ENCODE results near the gene FLNB. TPM values are rescaled to one million over a fixed set of nuclear protein-coding genes. Genes with fewer than 3 reads are reported as not detected.

FLNB gene
- total RNA-seq, 1 donor from 2014 or later: 75.4 TPM

DNA sequence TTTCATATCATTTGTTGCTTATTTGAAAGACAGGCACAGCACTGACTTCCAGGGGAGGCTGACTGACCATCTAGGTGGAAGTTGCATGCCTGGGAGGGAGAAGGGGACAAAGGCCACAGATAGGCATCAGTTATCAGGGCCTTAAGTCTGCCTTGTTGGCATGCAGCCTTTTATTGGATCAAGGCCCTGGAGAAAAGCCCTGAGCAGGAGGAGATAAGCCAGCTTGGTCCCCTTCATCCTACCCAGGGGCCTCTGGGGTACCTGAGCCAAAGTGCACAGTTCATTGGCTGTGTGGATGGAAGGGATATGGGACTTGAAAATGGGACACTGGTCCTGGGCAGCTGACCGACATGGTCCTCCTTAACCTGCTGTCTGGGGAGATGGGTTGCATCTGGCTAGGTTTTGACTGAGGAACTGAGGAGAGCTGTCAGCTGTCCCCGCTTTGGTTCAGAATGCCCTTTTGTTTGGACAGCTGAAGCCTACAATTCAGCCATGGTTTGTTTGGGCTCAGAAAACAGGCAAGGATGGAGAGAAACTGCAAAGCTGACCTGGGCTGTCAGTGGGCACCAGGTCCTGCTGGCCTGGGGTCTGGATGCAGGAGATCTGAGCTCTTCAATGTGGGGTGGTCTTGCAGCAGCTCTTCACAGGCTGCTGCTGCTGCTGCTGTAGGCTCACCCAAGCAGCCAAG, 60.0 kb downstream of the FLNB start:
- H3K9me3 Mint-ChIP-seq (ENCODE audit: unreplicated experiment): no peaks in the 10 kb centered on the region
- H3K4me3 Mint-ChIP-seq (ENCODE audit: unreplicated experiment): no peak overlapping the region
- H3K27me3 Mint-ChIP-seq (ENCODE audit: unreplicated experiment): peaks cover 2% of the 10 kb centered on the region
- no peak for TF ChIP-seq CTCF (IDR thresholded peaks at IDR 0.05; ENCODE audit: partially characterized antibody, unreplicated experiment)
- no peak for DNase-seq
- peaks cover 4% of the 10 kb centered on the region for H3K4me1 Mint-ChIP-seq (ENCODE audit: low read depth, unreplicated experiment)
- no peaks in the 10 kb centered on the region for H3K36me3 Mint-ChIP-seq (ENCODE audit: unreplicated experiment)
- H3K27ac Mint-ChIP-seq (ENCODE audit: unreplicated experiment): no peak overlapping the region

DNA sequence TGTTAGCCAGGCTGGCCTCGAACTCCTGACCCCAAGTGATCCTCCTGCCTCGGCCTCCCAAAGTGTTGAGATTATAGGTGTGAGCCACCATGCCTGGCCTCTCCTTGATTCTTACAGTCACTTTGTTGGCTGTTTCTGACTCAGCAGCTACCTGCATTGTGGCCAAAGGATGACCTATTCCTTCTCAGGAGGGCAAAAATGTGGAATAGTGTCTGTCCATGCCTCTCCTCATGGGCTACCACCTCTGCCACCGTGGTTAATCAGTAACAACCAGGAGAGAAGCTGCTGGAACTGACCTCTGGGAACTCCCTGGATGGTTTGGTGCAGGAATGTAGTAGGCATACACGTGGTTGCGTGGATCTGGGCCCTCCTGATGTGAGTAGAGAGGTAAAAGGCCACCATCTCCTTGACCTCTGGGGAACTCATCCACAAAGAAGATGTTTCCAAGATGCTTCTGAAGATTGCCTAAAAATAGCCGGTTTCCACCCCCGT, 63.3 kb downstream of the FLNB start:
- H3K9me3 Mint-ChIP-seq (ENCODE audit: unreplicated experiment): no peaks in the 10 kb centered on the region
- H3K27ac Mint-ChIP-seq (ENCODE audit: unreplicated experiment): no peak overlapping the region
- no peak for DNase-seq
- H3K4me1 Mint-ChIP-seq (ENCODE audit: low read depth, unreplicated experiment): peaks cover 4% of the 10 kb centered on the region
- TF ChIP-seq CTCF (IDR thresholded peaks at IDR 0.05; ENCODE audit: partially characterized antibody, unreplicated experiment): no peak
- no peak overlapping the region for H3K4me3 Mint-ChIP-seq (ENCODE audit: unreplicated experiment)
- no peaks in the 10 kb centered on the region for H3K36me3 Mint-ChIP-seq (ENCODE audit: unreplicated experiment)
- H3K27me3 Mint-ChIP-seq (ENCODE audit: unreplicated experiment): peaks cover 2% of the 10 kb centered on the region

GRCh38 chr3:58072052-58072762, 64.0 kb downstream of the FLNB start:
- H3K9me3 Mint-ChIP-seq (ENCODE audit: unreplicated experiment): no peaks in the 10 kb centered on the region
- H3K27ac Mint-ChIP-seq (ENCODE audit: unreplicated experiment): no peak overlapping the region
- no peaks in the 10 kb centered on the region for H3K36me3 Mint-ChIP-seq (ENCODE audit: unreplicated experiment)
- peaks cover 4% of the 10 kb centered on the region for H3K4me1 Mint-ChIP-seq (ENCODE audit: low read depth, unreplicated experiment)
- H3K4me3 Mint-ChIP-seq (ENCODE audit: unreplicated experiment): no peak overlapping the region
- no peak for DNase-seq
- no peak for TF ChIP-seq CTCF (IDR thresholded peaks at IDR 0.05; ENCODE audit: partially characterized antibody, unreplicated experiment)
- peaks cover 2% of the 10 kb centered on the region for H3K27me3 Mint-ChIP-seq (ENCODE audit: unreplicated experiment)

GRCh38 chr3:58072763-58073130, 64.5 kb downstream of the FLNB start:
- H3K27ac Mint-ChIP-seq (ENCODE audit: unreplicated experiment): no peak overlapping the region
- no peaks in the 10 kb centered on the region for H3K9me3 Mint-ChIP-seq (ENCODE audit: unreplicated experiment)
- no peaks in the 10 kb centered on the region for H3K36me3 Mint-ChIP-seq (ENCODE audit: unreplicated experiment)
- peaks cover 4% of the 10 kb centered on the region for H3K4me1 Mint-ChIP-seq (ENCODE audit: low read depth, unreplicated experiment)
- no peak for DNase-seq
- no peak overlapping the region for H3K4me3 Mint-ChIP-seq (ENCODE audit: unreplicated experiment)
- TF ChIP-seq CTCF (IDR thresholded peaks at IDR 0.05; ENCODE audit: partially characterized antibody, unreplicated experiment): no peak
- H3K27me3 Mint-ChIP-seq (ENCODE audit: unreplicated experiment): peaks cover 2% of the 10 kb centered on the region
